ENCODE results near the gene ESRRA. TPM values are rescaled to one million over a fixed set of nuclear protein-coding genes. Genes with fewer than 3 reads are reported as not detected.

The ESRRA gene
- polyA plus RNA-seq (2011; rRNA removed) (5.5 and 7.4 TPM in 2 replicates), polyA minus RNA-seq (2011; rRNA and poly(A)+ RNA removed) (5.6 and 6.0 TPM in 2 replicates)

GRCh38 chr11:64305075-64305690, at the start of gene ESRRA:
ESRRA (plus strand) TSS chr11:64305524; CDS start chr11:64307180, 1,656 bp downstream.
- no peak for TF ChIP-seq CTCF (IDR thresholded peaks at IDR 0.05; ENCODE audit: low read depth, low read length)
- peak; percentile 90 for DNase-seq (ENCODE audit: low read depth, low spot score)
- no peaks in the 10 kb centered on the region; the same call in 1 of the 2 replicates for H3K9me3 ChIP-seq (ENCODE audit: control insufficient read depth, insufficient read depth, low read length)
- H3K27me3 ChIP-seq (ENCODE audit: control insufficient read depth, insufficient read depth, low read length) = peaks cover 7% of the 10 kb centered on the region
- peak within 1 kb of the TSS; percentile 76 for H3K4me3 ChIP-seq (ENCODE audit: low read depth, low read length)
- ChIA-PET CTCF (interaction anchor here (0.6 to 5.1 kb wide), 26 partner anchors 10 to 304 kb away, joined by 3 to 125 read pairs (median 5); partner anchors contain the start of genes BAD, FERMT3, FKBP2 and GPR137), POLR2A (interaction anchor here (0.6 to 1.3 kb wide), 5 partner anchors 12 to 120 kb away, joined by 3 to 5 read pairs (median 4); partner anchors contain the start of genes PRDX5, STIP1 and TRMT112)
- peak within 1 kb of the TSS; percentile 84 for H3K27ac ChIP-seq (ENCODE audit: low read depth, low read length)

GRCh38 chr11:64256300-64256699, 49.0 kb upstream of the ESRRA start:
- H3K9me3 ChIP-seq (ENCODE audit: control insufficient read depth, insufficient read depth, low read length) = no peaks in the 10 kb centered on the region
- no peak overlapping the region for H3K4me3 ChIP-seq (ENCODE audit: low read depth, low read length)
- no peaks in the 10 kb centered on the region for H3K27me3 ChIP-seq (ENCODE audit: control insufficient read depth, insufficient read depth, low read length)
- no peak for DNase-seq (ENCODE audit: low read depth, low spot score)
- TF ChIP-seq CTCF (IDR thresholded peaks at IDR 0.05; ENCODE audit: low read depth, low read length) = no peak
- POLR2A ChIA-PET = interaction anchor here (1.4 kb wide), 1 partner anchor 11 kb away, joined by 9 read pairs; no protein-coding TSS in a partner anchor
- H3K27ac ChIP-seq (ENCODE audit: low read depth, low read length) = no peak overlapping the region
- CTCF ChIA-PET = no interaction called here

GRCh38 chr11:64258356-64258755, 47.0 kb upstream of the ESRRA start:
- H3K9me3 ChIP-seq (ENCODE audit: control insufficient read depth, insufficient read depth, low read length) = no peaks in the 10 kb centered on the region; the same call in 1 of the 2 replicates
- no peaks in the 10 kb centered on the region for H3K27me3 ChIP-seq (ENCODE audit: control insufficient read depth, insufficient read depth, low read length)
- H3K4me3 ChIP-seq (ENCODE audit: low read depth, low read length) = no peak overlapping the region
- no peak overlapping the region for H3K27ac ChIP-seq (ENCODE audit: low read depth, low read length)
- ChIA-PET CTCF (no interaction called here), POLR2A (interaction anchor here (0.7 to 1.2 kb wide), 2 partner anchors 10 to 77 kb away, joined by 3 to 5 read pairs; no protein-coding TSS in a partner anchor)
- no peak for DNase-seq (ENCODE audit: low read depth, low spot score)
- TF ChIP-seq CTCF (IDR thresholded peaks at IDR 0.05; ENCODE audit: low read depth, low read length) = no peak

GRCh38 chr11:64258946-64259532, 46.3 kb upstream of the ESRRA start:
- no peak for TF ChIP-seq CTCF (IDR thresholded peaks at IDR 0.05; ENCODE audit: low read depth, low read length)
- DNase-seq (ENCODE audit: low read depth, low spot score) = no peak
- Histone ChIP-seq H3K27ac (ENCODE audit: low read depth, low read length) (no peak overlapping the region), H3K9me3 (ENCODE audit: control insufficient read depth, insufficient read depth, low read length) (no peaks in the 10 kb centered on the region; the same call in 1 of the 2 replicates), H3K27me3 (ENCODE audit: control insufficient read depth, insufficient read depth, low read length) (no peaks in the 10 kb centered on the region), H3K4me3 (ENCODE audit: low read depth, low read length) (no peak overlapping the region)
- ChIA-PET POLR2A (interaction anchor here (0.7 to 1.2 kb wide), 2 partner anchors 10 to 78 kb away, joined by 3 to 5 read pairs; no protein-coding TSS in a partner anchor), CTCF (no interaction called here)

Measured in AG04450 (cell line).